Measurements from ENCODE around the gene MIA. TPM values are rescaled to one million over a fixed set of nuclear protein-coding genes. Genes with fewer than 3 reads are reported as not detected.

Gene MIA
- total and polyA plus RNA-seq, 2 of the 4 experiments (the other 2 are of a cell fraction), result 0.44 TPM; not detected in 1

DNA sequence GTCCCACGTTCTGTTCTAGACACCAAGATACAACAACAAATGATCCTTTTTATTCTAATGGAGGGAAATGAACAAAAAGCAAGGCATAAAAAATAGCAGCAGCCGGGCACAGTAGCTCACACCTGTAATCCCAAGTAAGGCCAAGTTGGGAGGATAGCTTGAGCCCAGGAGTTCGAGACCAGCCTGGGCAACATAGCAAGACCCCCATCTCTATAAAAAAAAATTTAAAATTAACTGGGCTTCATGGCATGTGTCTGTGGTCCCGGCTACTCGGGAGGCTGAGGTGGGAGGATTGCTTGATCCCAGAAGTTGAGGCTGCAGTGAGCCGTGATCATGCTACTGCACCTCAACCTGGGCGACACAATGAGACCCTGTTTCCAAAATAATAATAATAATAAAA lies 1.0 kb downstream of the MIA start:
- Histone ChIP-seq H4K20me1 (ENCODE audit: insufficient read depth, low read length) (peaks cover 9% of the 10 kb centered on the region; the same call in 1 of the 2 replicates), H3K23ac (ENCODE audit: low read depth, low read length) (no peak overlapping the region), H2BK15ac (ENCODE audit: low read depth, low read length) (no peak overlapping the region), H3K18ac (ENCODE audit: low read depth, low read length) (no peak overlapping the region), H3K56ac (ENCODE audit: extremely low read depth, insufficient read depth, low read length) (no peak overlapping the region), H3K4me2 (ENCODE audit: low read depth, low read length) (no peak overlapping the region), H3K9me3 (ENCODE audit: control insufficient read depth, insufficient read depth, low read length) (no peaks in the 10 kb centered on the region), H3K79me1 (ENCODE audit: low read depth in 1 of 2, low read length in 2 of 2) (peaks cover 8 to 17% of the 10 kb centered on the region in 2 experiments; a peak in 3 of 4 replicates), H3K27me3 (ENCODE audit: control insufficient read depth, insufficient read depth, low read length) (no peaks in the 10 kb centered on the region), H3K27ac (ENCODE audit: insufficient read depth, low read length) (no peak overlapping the region), H4K5ac (ENCODE audit: low read depth, low read length) (no peak overlapping the region), H2AK5ac (ENCODE audit: low read depth, low read length) (no peak overlapping the region), H3K4me1 (ENCODE audit: control insufficient read depth, insufficient read depth, low read length) (peaks cover 6% of the 10 kb centered on the region), H3K4ac (ENCODE audit: low read depth, low read length) (no peak overlapping the region; the same call in 1 of the 2 replicates), H2BK20ac (ENCODE audit: low read depth, low read length) (no peak overlapping the region), H3K9ac (ENCODE audit: low read depth, low read length) (no peak overlapping the region), H4K8ac (ENCODE audit: low read depth in 2 of 2, low read length in 2 of 2) (peak overlapping the region in 1 of 2 experiments; percentile 14; a peak in 1 of 4 replicates), H3K9me1 (ENCODE audit: insufficient read depth, low read length) (peaks cover 9% of the 10 kb centered on the region), H4K91ac (ENCODE audit: insufficient read depth, low read depth, low read length) (no peak overlapping the region), H2AK9ac (replicated peaks; ENCODE audit: low read depth, low read length, poor library complexity) (no peak overlapping the region), H2BK5ac (ENCODE audit: low read depth, low read length, poor library complexity, severe bottlenecking) (no peak overlapping the region), H3K14ac (replicated peaks; ENCODE audit: low read depth, low read length) (no peak overlapping the region), H2AFZ (replicated peaks; ENCODE audit: low read length, poor library complexity) (no peak overlapping the region), H3K4me3 (ENCODE audit: insufficient read depth, low read depth, low read length) (no peak overlapping the region), H3K36me3 (ENCODE audit: control insufficient read depth, insufficient read depth, low read length) (no peaks in the 10 kb centered on the region), H2BK120ac (ENCODE audit: low read depth, low read length) (no peak overlapping the region)
- intact Hi-C loops (cut with micrococcal nuclease), result no loop called here
- no peak for ATAC-seq (ENCODE audit: low read depth)
- DNase-seq, result no peak
- CTCF ChIA-PET, result no interaction called here
- dilution Hi-C loops (cut with HindIII; ENCODE audit: low sequenced_read_pairs, unreplicated experiment), result no loop called here
- POLR2A ChIA-PET (ENCODE audit: unreplicated experiment), result no interaction called here
- BruUV-seq (replicated peaks), result no TSS peak
- in situ Hi-C loops (cut with MboI; ENCODE audit: low sequenced_read_pairs), result no loop called here
- WGBS, 2 experiments (ENCODE audit: extremely low coverage in 2 of 2, insufficient read length in 1 of 2), result no CpG with 5 or more reads among the region's 7 CpGs
- TF ChIP-seq BHLHE40 (IDR thresholded peaks at IDR 0.05; ENCODE audit: low read depth, low read length) (no peak), NFE2L2 (IDR thresholded peaks at IDR 0.05; ENCODE audit: low read depth, low read length) (no peak), CEBPB (IDR thresholded peaks at IDR 0.05; ENCODE audit: low read depth, low read length) (no peak), SMC3 (IDR thresholded peaks at IDR 0.05; ENCODE audit: low read depth, low read length) (no peak), MXI1 (IDR thresholded peaks at IDR 0.05; ENCODE audit: borderline replicate concordance, low read depth, low read length) (no peak), MAZ (IDR thresholded peaks at IDR 0.05; ENCODE audit: borderline replicate concordance, low read depth, low read length) (no peak), FOS (IDR thresholded peaks at IDR 0.05; ENCODE audit: low read depth, low read length) (no peak), POLR2A (IDR thresholded peaks at IDR 0.05; ENCODE audit: low read depth, low read length) (no peak)
